T-helper 1 cell treated with Interleukin-12 subunit alpha and Interleukin-12 subunit beta and Interleukin-4 antibody, amounts not matched to agents 30 μg/mL and 1 μg/mL, for 36 hours (primary cell): ENCODE measurements around the gene IGFLR1.
"Not testable (repeated sequence)": the region's sequence is repeated elsewhere in the genome, so short reads cannot be mapped to it uniquely, and the experiment has no call there.

ENCODE experiments used
- H3K27ac Mint-ChIP-seq: one replicate; pipeline ENCODE4 v1.8.0; 2021; ENCODE audit warnings: mild to moderate bottlenecking, mixed read lengths
- H3K27me3 Mint-ChIP-seq: one replicate; pipeline ENCODE4 v1.8.0; 2021; ENCODE audit warnings: low read depth, mixed read lengths
- H3K36me3 Mint-ChIP-seq: one replicate; pipeline ENCODE4 v1.8.0; 2021; ENCODE audit warnings: low read depth, mixed read lengths
- H3K4me1 Mint-ChIP-seq: one replicate; pipeline ENCODE4 v1.8.0; 2021; ENCODE audit warnings: low read depth, mixed read lengths
- H3K4me3 Mint-ChIP-seq: one replicate; pipeline ENCODE4 v1.8.0; 2021; ENCODE audit warnings: mild to moderate bottlenecking, moderate library complexity, mixed read lengths
- H3K9me3 Mint-ChIP-seq: one replicate; pipeline ENCODE4 v1.8.0; 2021; ENCODE audit warnings: mixed read lengths

IGFLR1 gene

DNA sequence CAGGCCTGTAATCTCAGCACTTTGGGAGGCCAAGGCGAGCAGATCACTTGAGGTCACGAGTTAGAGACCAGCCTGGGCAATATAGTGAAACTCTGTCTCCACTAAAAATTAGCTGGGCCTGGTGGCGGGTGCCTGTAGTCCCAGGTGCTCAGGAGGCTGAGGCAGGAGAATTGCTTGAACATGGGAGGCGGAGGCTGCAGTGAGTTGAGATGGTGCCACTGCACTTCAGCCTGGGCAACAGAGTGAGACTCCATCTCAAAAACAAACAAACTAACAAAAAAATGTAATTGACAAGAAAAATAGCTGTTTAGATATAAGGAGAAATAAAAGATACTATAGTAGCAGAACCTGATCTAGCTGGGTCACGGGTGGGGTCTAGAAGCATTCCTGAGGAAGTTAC, 30.1 kb upstream of the IGFLR1 start:
- peaks cover 21% of the 10 kb centered on the region for H3K4me1 Mint-ChIP-seq
- H3K36me3 Mint-ChIP-seq, H3K9me3 Mint-ChIP-seq, H3K27me3 Mint-ChIP-seq, H3K4me3 Mint-ChIP-seq, H3K27ac Mint-ChIP-seq: not testable (repeated sequence)

DNA sequence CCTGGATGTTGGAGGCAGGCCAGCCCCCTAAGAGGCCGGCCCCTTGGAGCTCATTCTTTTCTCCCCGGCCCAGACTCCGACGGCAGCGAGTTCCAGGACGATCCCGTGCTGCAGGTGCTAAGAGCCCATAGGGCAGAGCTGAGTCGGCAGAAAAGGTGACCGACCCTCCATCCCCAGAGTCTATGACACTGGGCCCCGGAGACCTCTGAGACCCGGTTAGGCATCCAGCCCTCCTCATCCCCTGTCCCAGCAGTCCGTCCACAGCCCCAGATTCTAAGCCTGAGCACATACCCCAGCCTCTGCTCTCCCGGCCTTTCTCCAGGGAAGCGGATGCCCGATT, 25.8 kb upstream of the IGFLR1 start:
- Mint-ChIP-seq H3K36me3 (peaks cover 9% of the 10 kb centered on the region), H3K4me1 (peaks cover 5% of the 10 kb centered on the region), H3K4me3 (no peak overlapping the region), H3K27ac (no peak overlapping the region), H3K9me3 (no peaks in the 10 kb centered on the region), H3K27me3 (no peaks in the 10 kb centered on the region)

DNA sequence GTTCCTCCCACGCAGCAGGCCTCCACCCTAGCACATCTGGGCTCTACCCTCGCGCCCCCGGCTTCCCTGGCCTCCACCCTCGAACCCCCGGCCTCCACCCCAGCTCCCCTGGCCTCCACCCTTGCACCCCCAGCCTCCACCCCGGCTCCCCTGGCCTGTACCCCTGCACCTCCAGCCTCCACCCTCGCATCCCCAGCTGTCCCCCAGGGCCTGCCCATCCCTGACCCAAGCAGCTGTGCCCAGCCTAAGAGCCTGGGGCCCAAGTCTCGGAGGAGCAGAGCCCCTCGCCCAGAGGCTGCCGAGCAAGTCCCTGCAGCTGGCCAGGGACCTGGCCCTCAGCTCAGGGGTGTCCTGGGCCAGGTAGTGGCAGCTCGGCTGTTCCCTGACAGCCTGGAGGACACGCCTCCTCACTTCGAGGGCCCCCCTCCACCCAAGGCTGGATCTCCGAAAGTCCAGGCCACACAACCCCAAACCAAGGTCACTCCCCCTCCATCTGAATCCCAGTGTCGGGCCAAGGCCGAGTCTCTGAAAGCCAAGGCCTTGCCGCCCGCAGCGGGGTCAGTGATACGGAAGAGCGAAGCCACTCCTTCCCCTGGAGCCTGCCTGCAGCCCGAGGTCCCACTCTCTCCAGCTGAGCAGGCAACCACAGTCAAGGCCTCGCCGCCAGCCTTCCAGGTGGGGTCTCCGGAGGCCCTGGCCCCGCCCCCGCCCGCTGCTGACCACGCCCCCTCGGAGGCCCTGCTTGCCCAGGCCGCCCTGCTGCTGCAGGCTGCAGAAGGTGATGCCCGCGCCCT, 25.2 kb upstream of the IGFLR1 start:
- peaks cover 9% of the 10 kb centered on the region for H3K36me3 Mint-ChIP-seq
- H3K4me1 Mint-ChIP-seq = peaks cover 5% of the 10 kb centered on the region
- H3K4me3 Mint-ChIP-seq = no peak overlapping the region
- H3K9me3 Mint-ChIP-seq = no peaks in the 10 kb centered on the region
- no peak overlapping the region for H3K27ac Mint-ChIP-seq
- no peaks in the 10 kb centered on the region for H3K27me3 Mint-ChIP-seq

DNA sequence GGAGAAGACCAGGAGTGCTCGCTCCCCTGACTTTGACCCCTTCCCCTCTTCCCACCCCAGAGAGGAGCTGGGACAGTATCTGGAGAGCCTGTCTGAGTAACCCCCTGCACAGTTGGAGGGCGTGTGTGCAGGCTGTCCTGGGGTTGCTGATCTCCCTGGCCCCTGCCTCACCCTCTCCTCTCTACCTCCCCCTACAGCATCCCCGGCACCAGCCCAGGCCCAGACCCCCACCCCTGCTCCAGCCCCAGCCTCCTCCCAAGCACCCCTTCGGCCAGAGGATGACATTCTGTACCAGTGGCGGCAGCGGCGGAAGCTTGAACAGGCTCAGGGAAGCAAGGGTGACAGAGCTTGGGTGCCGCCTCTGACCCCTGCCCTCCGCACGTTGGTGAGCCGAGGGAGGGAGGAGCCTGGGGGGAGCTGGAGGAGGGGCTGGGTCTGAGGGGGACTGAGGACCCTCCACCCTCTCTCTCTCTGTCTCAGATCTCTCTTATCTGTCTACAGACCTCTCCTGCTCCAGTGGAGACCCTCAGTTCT, 24.4 kb upstream of the IGFLR1 start:
- H3K27ac Mint-ChIP-seq = no peak overlapping the region
- H3K27me3 Mint-ChIP-seq = no peaks in the 10 kb centered on the region
- peaks cover 14% of the 10 kb centered on the region for H3K36me3 Mint-ChIP-seq
- H3K9me3 Mint-ChIP-seq = no peaks in the 10 kb centered on the region
- peaks cover 5% of the 10 kb centered on the region for H3K4me1 Mint-ChIP-seq
- no peak overlapping the region for H3K4me3 Mint-ChIP-seq

DNA sequence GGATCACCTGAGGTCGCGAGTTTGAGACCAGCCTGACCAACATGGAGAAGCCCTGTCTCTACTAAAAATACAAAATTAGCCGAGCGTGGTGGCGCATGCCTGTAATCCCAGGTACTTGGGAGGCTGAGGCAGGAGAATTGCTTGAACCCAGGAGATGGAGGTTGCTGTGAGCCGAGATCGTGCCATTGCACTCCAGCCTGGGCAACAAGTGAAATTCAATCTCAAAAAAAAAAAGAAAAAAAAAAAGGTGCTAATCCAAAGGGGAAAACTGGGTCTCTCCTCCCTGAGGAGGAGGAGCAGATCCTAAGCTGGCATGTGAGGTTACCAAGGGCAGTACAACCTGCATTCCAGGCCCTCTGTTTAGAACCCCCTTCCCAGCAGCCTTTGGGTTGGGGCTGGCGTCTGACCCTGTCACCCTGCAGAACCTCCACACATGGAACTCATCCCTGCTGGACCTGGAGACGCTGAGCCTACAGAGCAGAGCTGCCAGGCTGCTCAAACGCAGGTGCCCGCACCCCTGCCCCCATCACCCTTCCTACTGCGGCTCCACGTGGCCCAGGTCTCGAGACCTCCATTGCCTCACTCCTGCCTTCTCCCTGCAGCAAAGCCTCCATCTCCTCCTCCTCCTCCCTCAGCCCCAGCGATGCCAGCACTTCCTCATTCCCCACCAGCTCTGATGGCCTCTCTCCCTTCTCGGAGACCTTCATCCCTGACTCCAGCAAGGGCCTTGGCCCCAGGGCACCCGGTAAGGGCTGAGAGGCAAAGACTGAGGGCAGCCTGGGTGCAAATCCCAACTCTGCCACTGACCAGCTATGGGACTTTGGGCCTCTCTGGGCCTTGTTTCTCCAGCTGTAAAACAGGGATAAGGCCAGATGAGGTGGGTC, 22.4 kb upstream of the IGFLR1 start:
- H3K36me3 Mint-ChIP-seq = peaks cover 17% of the 10 kb centered on the region
- H3K27me3 Mint-ChIP-seq = no peaks in the 10 kb centered on the region
- H3K27ac Mint-ChIP-seq = no peak overlapping the region
- no peaks in the 10 kb centered on the region for H3K9me3 Mint-ChIP-seq
- H3K4me1 Mint-ChIP-seq = peaks cover 8% of the 10 kb centered on the region
- H3K4me3 Mint-ChIP-seq = no peak overlapping the region

DNA sequence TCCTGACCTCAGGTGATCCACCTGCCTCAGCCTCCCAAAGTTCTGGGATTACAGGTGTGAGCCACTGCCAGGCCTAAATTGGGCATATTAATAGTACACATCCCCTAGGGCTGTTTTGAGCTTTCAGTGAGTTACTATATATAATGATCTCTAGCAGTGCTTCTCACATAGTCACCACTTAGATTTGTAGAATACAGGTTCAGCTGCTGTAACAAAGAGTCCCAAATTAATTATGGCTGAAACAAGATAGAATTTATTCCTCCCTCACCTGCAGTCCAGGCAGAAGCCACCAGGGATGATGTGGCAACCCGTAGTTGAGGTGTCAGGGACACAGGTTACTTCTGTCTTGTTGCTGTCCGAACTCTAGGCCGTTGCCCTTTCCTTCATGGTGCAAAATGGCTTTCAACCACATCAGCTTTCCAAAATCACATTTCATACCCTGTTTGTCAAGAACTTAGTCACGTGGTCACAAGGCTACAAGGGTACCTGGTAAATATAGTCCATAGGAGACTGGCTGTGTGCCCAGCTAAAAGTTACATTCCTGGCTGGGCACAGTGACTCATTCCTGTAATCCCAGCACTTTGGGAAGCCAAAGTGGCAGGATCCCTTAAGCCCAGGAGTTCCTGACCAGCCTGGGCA, 18.6 kb upstream of the IGFLR1 start:
- Mint-ChIP-seq H3K4me3 (no peak overlapping the region), H3K36me3 (peaks cover 18% of the 10 kb centered on the region), H3K27me3 (no peaks in the 10 kb centered on the region), H3K4me1 (peaks cover 20% of the 10 kb centered on the region), H3K27ac (no peak overlapping the region), H3K9me3 (no peaks in the 10 kb centered on the region)

DNA sequence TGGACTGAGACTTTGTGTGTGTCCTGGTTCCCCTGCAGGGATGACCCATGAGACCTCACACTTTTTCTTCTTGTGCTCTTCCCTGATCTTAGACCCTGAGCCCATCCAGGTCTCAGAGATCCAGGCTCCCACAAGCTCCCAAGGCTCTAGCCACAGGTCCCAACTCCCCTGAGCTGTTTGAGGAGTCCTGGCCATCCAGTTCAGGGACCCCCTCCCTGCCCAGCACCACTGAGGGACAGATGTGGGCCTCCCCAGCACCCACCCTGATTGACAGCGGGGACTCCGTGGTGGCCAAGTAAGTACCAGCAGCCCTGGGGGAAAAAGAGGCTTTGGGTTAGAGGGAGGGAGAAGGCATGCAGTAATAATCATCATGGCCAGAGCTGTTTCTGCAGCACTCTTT, 17.4 kb upstream of the IGFLR1 start:
- H3K4me1 Mint-ChIP-seq = peaks cover 23% of the 10 kb centered on the region
- no peaks in the 10 kb centered on the region for H3K9me3 Mint-ChIP-seq
- H3K4me3 Mint-ChIP-seq = peak overlapping the region; percentile 97
- H3K27ac Mint-ChIP-seq = peak overlapping the region; percentile 67
- peaks cover 21% of the 10 kb centered on the region for H3K36me3 Mint-ChIP-seq
- no peaks in the 10 kb centered on the region for H3K27me3 Mint-ChIP-seq

DNA sequence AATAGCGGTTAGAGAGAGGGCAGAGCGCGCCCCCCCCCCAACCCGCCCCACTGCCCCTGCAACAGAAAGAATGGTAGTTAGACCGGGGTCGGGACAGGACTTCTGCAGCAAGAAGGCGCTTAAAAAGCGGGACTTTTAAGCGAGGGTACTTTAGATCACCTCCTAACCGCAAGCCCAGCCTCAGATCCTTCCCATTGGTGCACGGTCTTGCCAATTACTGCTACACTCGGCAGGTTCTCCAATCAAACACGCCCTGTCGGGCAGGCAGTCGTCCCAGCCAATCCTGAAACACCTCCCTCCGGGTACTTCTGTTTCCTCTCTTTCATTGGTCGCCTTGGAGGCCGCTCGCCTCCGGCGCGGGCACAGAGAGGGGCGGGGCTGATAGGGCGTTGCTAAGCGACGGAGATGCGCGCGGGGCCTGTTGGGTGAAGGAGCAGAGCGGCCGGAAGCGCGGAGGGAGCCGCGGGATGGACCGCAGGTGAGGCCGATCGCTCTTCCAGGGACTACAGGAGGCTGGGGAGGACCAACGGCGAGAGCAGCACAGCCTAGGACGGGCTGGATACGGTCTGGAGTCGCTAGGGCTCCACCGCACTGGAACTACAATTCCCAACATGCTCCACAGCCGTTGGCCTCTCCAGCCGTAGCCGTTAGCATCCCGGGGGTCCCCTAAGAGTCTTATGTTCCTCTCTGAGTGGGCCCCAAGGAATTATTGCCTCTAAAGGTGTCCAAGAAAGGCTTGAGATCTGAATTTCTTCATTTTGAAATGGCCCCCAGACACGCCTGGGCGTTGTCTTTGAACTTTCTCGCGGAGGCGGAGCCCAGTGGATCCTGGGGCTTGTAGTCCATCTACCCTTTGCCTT, 15.7 kb upstream of the IGFLR1 start, which contains the start of gene PROSER3:
Gene PROSER3 (plus strand): TSS at position 428 of the 860 bp plus-strand sequence. CDS start 40 bp downstream, at position 468.
- no peaks in the 10 kb centered on the region for H3K27me3 Mint-ChIP-seq
- H3K36me3 Mint-ChIP-seq = peaks cover 30% of the 10 kb centered on the region
- H3K9me3 Mint-ChIP-seq = no peaks in the 10 kb centered on the region
- peak within 1 kb of the TSS; percentile 93 for H3K27ac Mint-ChIP-seq
- H3K4me3 Mint-ChIP-seq = peak within 1 kb of the TSS; percentile 97
- H3K4me1 Mint-ChIP-seq = peaks cover 24% of the 10 kb centered on the region

DNA sequence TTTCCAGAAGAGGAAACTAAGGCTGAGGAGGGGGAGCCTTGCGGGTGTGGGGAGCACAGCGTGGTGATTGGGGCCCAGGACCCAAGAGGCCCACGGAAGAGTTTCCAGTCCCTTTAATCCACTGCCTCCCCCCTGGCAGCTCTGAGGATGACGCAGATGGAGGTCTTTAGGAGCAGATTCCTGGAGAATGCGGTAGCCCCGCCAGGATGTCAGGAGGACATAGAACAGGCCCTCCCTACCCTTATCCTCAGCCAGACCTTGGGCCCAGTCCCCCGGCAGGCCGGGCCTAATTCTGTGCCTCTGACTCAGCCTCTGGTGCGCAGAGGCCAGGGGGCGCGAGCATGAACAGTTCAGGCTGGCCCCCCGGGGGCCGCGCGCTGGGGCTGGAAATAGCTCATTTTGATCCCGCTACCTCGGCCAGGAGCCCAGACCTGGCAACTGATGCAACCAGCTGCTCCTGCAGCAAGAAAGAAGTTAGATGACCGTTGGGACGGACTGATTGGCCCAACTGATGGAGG, 15.0 kb upstream of the IGFLR1 start:
- Mint-ChIP-seq H3K4me3 (peak overlapping the region; percentile 97), H3K27ac (peak overlapping the region; percentile 93), H3K36me3 (peaks cover 29% of the 10 kb centered on the region)

DNA sequence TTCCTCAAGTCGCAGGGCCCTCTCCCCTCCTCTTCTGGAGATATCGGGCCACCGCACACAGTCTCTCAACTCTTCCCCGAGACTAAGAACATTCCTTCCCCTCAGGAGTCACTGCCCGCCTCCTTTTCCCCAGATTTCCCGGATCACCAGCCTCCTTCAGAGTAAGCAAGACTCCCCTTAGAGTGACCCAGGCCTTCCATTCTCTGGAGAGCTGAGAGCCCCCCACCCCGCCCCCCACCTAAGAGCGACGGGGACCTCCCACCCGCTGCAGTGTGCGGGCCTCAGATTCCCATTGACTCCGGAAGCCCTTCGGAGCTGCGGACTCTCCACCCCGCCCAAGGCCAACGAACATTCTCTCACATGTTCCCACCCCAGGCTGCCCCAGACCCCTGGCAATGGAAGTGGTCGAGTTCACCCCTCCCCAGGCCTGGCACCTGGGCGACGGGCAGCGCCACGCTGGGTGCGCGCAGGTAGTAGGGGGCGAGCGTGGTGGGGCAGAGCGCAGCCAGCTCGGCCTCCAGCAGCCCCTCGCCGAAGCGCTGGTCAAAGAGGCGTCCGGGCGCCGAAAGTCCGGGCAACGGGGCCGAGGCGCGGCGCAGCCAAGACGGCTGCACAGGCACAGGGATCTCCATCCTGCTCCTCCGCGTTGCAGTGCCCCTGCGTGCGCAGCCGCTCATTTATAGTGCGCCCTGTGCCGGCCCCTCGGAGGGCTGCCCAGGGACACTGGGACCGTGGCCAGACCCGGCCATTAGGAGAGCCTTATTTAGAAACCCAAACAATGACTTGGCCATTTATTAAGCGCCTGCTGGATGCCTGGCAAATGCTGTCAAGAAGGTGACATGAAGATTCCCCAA, 14.4 kb upstream of the IGFLR1 start, which contains the start of gene HSPB6:
Gene HSPB6 (minus strand): TSS at position 653 of the 854 bp plus-strand sequence. CDS start 21 bp downstream, at position 632.
- H3K36me3 Mint-ChIP-seq = peaks cover 24% of the 10 kb centered on the region

More for the DNA sequence above, 15.0 kb upstream of the IGFLR1 start:
- no peaks in the 10 kb centered on the region for H3K9me3 Mint-ChIP-seq
- no peaks in the 10 kb centered on the region for H3K27me3 Mint-ChIP-seq
- H3K4me1 Mint-ChIP-seq = peaks cover 24% of the 10 kb centered on the region

DNA sequence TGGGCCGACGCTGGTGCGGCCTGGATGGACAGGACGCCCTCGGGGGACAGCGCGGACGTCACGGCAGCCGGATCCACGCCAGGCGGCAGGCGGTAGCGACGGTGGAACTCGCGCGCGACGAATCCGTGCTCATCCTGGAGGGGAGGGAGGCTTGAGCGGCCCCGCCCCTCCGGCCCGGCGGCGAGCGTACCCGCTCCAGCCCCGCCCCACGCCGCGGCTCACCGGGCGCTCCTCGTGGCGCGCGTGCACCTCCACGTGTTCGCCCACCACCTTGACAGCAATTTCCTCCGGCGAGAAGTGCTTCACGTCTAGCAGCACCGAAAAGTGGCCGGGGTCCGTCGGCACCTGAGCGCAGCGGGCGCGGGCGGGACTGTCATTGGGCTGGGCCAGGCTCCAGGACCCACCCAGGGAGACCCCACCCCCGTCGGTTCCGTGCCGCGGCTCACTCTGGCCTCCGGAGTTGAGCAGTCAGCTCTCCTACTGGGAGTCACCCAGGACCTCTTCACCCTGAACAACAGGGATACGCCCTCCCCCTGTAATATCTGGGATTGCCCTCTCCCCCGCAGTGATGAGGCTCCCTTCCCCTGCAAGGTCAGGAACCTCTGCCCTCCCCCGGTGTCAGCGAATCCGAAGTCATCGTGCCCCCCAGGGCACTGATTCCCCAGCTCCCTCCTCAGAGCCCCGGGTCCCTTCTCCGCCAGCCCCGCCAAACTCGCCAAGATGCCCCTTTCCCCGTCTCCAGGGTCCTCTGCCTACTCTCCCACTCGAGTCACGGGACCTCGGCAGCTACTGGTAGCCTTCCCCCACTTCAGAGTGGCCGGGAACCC, 13.5 kb upstream of the IGFLR1 start:
- H3K9me3 Mint-ChIP-seq = no peaks in the 10 kb centered on the region
- peak overlapping the region; percentile 62 for H3K27ac Mint-ChIP-seq
- H3K4me3 Mint-ChIP-seq = peak overlapping the region; percentile 29
- peaks cover 22% of the 10 kb centered on the region for H3K36me3 Mint-ChIP-seq
- no peaks in the 10 kb centered on the region for H3K27me3 Mint-ChIP-seq
- peaks cover 24% of the 10 kb centered on the region for H3K4me1 Mint-ChIP-seq

More for the DNA sequence above, 14.4 kb upstream of the IGFLR1 start, which contains the start of gene HSPB6:
- Mint-ChIP-seq H3K27ac (peak within 1 kb of the TSS; percentile 93), H3K27me3 (no peaks in the 10 kb centered on the region), H3K9me3 (no peaks in the 10 kb centered on the region), H3K4me3 (peak within 1 kb of the TSS; percentile 97), H3K4me1 (peaks cover 24% of the 10 kb centered on the region)

DNA sequence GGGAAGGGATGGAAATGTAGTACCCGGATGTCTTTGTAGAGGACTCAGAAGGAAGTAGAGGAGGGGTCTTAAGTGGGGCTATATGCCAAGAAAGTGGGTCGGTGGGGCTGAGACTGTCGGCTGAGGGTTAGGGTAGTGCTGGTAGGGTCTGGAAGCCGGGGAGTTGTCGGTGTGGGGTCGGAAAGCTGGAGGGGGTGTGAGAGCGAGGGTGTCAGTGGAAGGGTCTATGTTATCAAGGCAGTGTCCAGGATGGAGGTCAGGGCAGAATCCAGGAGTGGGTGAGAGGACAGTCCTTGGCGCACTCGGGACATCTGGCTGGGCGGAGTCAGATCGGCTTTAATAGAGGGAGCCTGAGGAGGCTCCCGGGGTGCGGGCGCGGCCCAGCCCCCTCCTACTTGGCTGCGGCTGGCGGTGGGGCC, 12.9 kb upstream of the IGFLR1 start:
- H3K4me1 Mint-ChIP-seq = peaks cover 24% of the 10 kb centered on the region
- peaks cover 22% of the 10 kb centered on the region for H3K36me3 Mint-ChIP-seq
- H3K27ac Mint-ChIP-seq = no peak overlapping the region
- no peaks in the 10 kb centered on the region for H3K27me3 Mint-ChIP-seq
- peak overlapping the region; percentile 57 for H3K4me3 Mint-ChIP-seq
- H3K9me3 Mint-ChIP-seq = no peaks in the 10 kb centered on the region
